OCI-LY7 (cell line): Measurements from ENCODE around the gene CLEC16A. TPM values are rescaled to one million over a fixed set of nuclear protein-coding genes. Genes with fewer than 3 reads are reported as not detected.

Source experiments
- BruUV-seq: library from RNA; stranded (reverse); fragments of 400-500 nt; replicated peaks from 2 replicates; lab custom pipeline; 2021; lab: Mats Ljungman, UMichigan
- CTCF ChIA-PET: fragments of 300-600 bp; sonication (Branson Sonifier 250); formaldehyde crosslinking; loops from one replicate; lab custom pipeline; 2022; ENCODE audit warnings: antibody characterized with exemption; ENCODE audit not compliant: unreplicated experiment; lab: Charles Lee
- POLR2A ChIA-PET: fragments of 300-600 bp; sonication (Branson Sonifier 250); formaldehyde crosslinking; loops from one replicate; lab custom pipeline; 2022; ENCODE audit warnings: antibody characterized with exemption; lab: Charles Lee
- DNase-seq: peaks from one replicate; pipeline ENCODE4 v3.0.0-alpha.2; 2015; ENCODE audit warnings: low spot score
- H2AFZ ChIP-seq: fragments of 200-600 bp; sonication (generic), shearing (Covaris generic); 2 replicates; pipeline ENCODE4 v1.6.1; 2014; ENCODE audit warnings: mild to moderate bottlenecking, antibody characterized with exemption, low read length, moderate library complexity
- H3K27ac ChIP-seq: fragments of 200-600 bp; sonication (generic); 2 replicates; pipeline ENCODE4 v1.5.1; 2014; ENCODE audit warnings: mixed run types, low read depth, mild to moderate bottlenecking, moderate library complexity, low read length, inconsistent platforms; ENCODE audit not compliant: poor library complexity, severe bottlenecking
- H3K36me3 ChIP-seq: fragments of 200-600 bp; sonication (generic); 2 replicates; pipeline ENCODE4 v1.6.1; 2014; ENCODE audit warnings: mild to moderate bottlenecking, antibody characterized with exemption, low read length, moderate library complexity, mixed read lengths; ENCODE audit not compliant: insufficient read depth
- H3K4me1 ChIP-seq: fragments of 200-600 bp; sonication (generic); 2 replicates; pipeline ENCODE4 v1.5.1; 2014; ENCODE audit warnings: mild to moderate bottlenecking, low read length; ENCODE audit not compliant: insufficient read depth, poor library complexity, severe bottlenecking
- H3K4me2 ChIP-seq: fragments of 200-600 bp; sonication (generic); 2 replicates; pipeline ENCODE4 v1.6.1; 2014; ENCODE audit warnings: mild to moderate bottlenecking, low read length
- H3K4me3 ChIP-seq: fragments of 200-600 bp; sonication (generic); 2 replicates; pipeline ENCODE4 v1.5.1; 2014; ENCODE audit warnings: mild to moderate bottlenecking, low read depth, low read length; ENCODE audit not compliant: poor library complexity, severe bottlenecking
- H3K79me2 ChIP-seq: fragments of 200-600 bp; sonication (generic); 2 replicates; pipeline ENCODE4 v1.6.1; 2016; ENCODE audit warnings: low read depth, mild to moderate bottlenecking, low read length, moderate library complexity, mixed read lengths; ENCODE audit not compliant: insufficient read depth
- H3K9me2 ChIP-seq: fragments of 200-600 bp; sonication (generic); 2 replicates; pipeline ENCODE4 v1.6.1; 2016; ENCODE audit warnings: mild to moderate bottlenecking, low read length, mixed read lengths; ENCODE audit not compliant: insufficient read depth
- H3K9me3 ChIP-seq: fragments of 200-600 bp; sonication (generic); 2 replicates; pipeline ENCODE4 v1.6.1; 2014; ENCODE audit warnings: mild to moderate bottlenecking, mixed run types, low read length, mixed read lengths
- H4K20me1 ChIP-seq: fragments of 200-600 bp; sonication (generic); 2 replicates; pipeline ENCODE4 v1.6.1; 2014; ENCODE audit warnings: mild to moderate bottlenecking, antibody characterized with exemption, low read length, moderate library complexity, mixed read lengths; ENCODE audit not compliant: insufficient read depth
- EZH2phosphoT487 ChIP-seq: fragments of 200-600 bp; sonication (generic); IDR thresholded peaks from 2 replicates; pipeline ENCODE4 v1.6.1; 2018; ENCODE audit warnings: low read depth, borderline replicate concordance, mild to moderate bottlenecking, mixed run types, antibody characterized with exemption, low read length, moderate library complexity, mixed read lengths
- intact Hi-C: fragments of 100-400 bp; cut with micrococcal nuclease; formaldehyde crosslinking; loops from one replicate; pipeline ENCODE4 v1.10.0; 2022; ENCODE audit not compliant: unreplicated experiment
- total RNA-seq, 2 experiments: library from RNA; depleted of rRNA in 1 of 2; stranded (reverse); fragments of >200 nt in 1 of 2; shearing (Covaris generic) in 1 of 2; gene quantifications; 2 replicates each; pipeline ENCODE4 v1.2.3, GENCODE V29; 2014 to 2022
- TF ChIP-seq, protein P1 (sequence below): fragments of 200-600 bp; sonication (generic); conservative IDR thresholded peaks from 2 replicates; pipeline ENCODE4 v1.5.1; 2014; ENCODE audit warnings: mild to moderate bottlenecking, antibody characterized with exemption, low read length, moderate library complexity, mixed read lengths

CLEC16A gene
- total RNA-seq, 2 experiments from 2014 or later, result 26.2 to 50.9 TPM

GRCh38 chr16:11049396-11050059 is 105.2 kb downstream of the CLEC16A start:
- no TSS peak for BruUV-seq
- POLR2A ChIA-PET, result interaction anchor here (0.6 kb wide), 1 partner anchor 393 kb away, joined by 3 read pairs; no protein-coding TSS in a partner anchor

GRCh38 chr16:11050536-11050935 is 106.2 kb downstream of the CLEC16A start:
- no peaks in the 10 kb centered on the region for H3K9me2 ChIP-seq
- intact Hi-C loops, result no loop called here
- no peak for DNase-seq
- ChIA-PET CTCF (interaction anchor here (0.6 kb wide), 1 partner anchor 306 kb away, joined by 3 read pairs; no protein-coding TSS in a partner anchor), POLR2A (no interaction called here)
- no peaks in the 10 kb centered on the region for H3K9me3 ChIP-seq
- H3K27ac ChIP-seq, result no peak overlapping the region
- no peak overlapping the region for H2AFZ ChIP-seq
- peaks cover 28% of the 10 kb centered on the region; the same call in 1 of the 2 replicates for H3K36me3 ChIP-seq
- TF ChIP-seq EZH2phosphoT487, result no peak
- TF ChIP-seq, protein P1, sequence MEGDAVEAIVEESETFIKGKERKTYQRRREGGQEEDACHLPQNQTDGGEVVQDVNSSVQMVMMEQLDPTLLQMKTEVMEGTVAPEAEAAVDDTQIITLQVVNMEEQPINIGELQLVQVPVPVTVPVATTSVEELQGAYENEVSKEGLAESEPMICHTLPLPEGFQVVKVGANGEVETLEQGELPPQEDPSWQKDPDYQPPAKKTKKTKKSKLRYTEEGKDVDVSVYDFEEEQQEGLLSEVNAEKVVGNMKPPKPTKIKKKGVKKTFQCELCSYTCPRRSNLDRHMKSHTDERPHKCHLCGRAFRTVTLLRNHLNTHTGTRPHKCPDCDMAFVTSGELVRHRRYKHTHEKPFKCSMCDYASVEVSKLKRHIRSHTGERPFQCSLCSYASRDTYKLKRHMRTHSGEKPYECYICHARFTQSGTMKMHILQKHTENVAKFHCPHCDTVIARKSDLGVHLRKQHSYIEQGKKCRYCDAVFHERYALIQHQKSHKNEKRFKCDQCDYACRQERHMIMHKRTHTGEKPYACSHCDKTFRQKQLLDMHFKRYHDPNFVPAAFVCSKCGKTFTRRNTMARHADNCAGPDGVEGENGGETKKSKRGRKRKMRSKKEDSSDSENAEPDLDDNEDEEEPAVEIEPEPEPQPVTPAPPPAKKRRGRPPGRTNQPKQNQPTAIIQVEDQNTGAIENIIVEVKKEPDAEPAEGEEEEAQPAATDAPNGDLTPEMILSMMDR, result no peak
- H3K4me2 ChIP-seq, result no peak overlapping the region
- H4K20me1 ChIP-seq, result no peaks in the 10 kb centered on the region
- H3K79me2 ChIP-seq, result no peaks in the 10 kb centered on the region
- H3K4me1 ChIP-seq, result no peaks in the 10 kb centered on the region
- BruUV-seq, result no TSS peak
- no peak overlapping the region for H3K4me3 ChIP-seq

More at GRCh38 chr16:11049396-11050059, 105.2 kb downstream of the CLEC16A start:
- Histone ChIP-seq H3K9me2 (no peaks in the 10 kb centered on the region), H3K4me3 (no peak overlapping the region), H4K20me1 (no peaks in the 10 kb centered on the region), H3K36me3 (peaks cover 36% of the 10 kb centered on the region; the same call in 1 of the 2 replicates), H3K27ac (no peak overlapping the region), H3K79me2 (no peaks in the 10 kb centered on the region), H3K4me1 (no peaks in the 10 kb centered on the region), H3K4me2 (no peak overlapping the region), H3K9me3 (no peaks in the 10 kb centered on the region), H2AFZ (no peak overlapping the region)
- intact Hi-C loops, result no loop called here
- no peak for DNase-seq
- CTCF ChIA-PET, result interaction anchor here (0.5 kb wide), 1 partner anchor 439 kb away, joined by 7 read pairs; no protein-coding TSS in a partner anchor
- TF ChIP-seq EZH2phosphoT487, result no peak
- TF ChIP-seq, protein P1, result no peak

DNA sequence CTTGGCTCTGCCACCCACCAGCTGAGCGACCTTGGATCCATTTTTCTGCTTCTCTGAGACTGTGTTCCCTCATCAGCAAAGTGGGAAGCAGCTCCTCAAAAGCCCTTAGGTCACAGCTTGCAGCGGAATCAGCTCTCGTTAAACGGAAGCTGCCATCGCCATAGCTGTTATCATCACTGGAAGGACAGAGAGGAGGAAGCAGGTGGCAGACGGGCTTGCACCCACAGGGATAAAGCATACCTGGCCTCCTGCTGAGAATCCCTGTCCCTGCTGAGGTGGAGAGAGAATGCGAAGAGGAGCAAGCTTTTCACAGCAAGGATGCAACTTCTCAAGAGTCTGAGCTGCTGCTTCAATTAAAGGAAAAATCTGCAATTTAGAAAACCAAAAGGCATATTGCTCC is 106.6 kb downstream of the CLEC16A start:
- CTCF ChIA-PET, result no interaction called here

More for the DNA sequence above, 106.6 kb downstream of the CLEC16A start:
- H3K4me2 ChIP-seq, result no peak overlapping the region
- no peak for DNase-seq
- no TSS peak for BruUV-seq
- POLR2A ChIA-PET, result interaction anchor here (0.6 kb wide), 1 partner anchor 65 kb away, joined by 3 read pairs; no protein-coding TSS in a partner anchor
- no peak overlapping the region for H2AFZ ChIP-seq
- TF ChIP-seq, protein P1, result no peak
- no peak for TF ChIP-seq EZH2phosphoT487
- intact Hi-C loops, result no loop called here
- H3K27ac ChIP-seq, result no peak overlapping the region
- no peaks in the 10 kb centered on the region for H4K20me1 ChIP-seq
- H3K9me2 ChIP-seq, result no peaks in the 10 kb centered on the region
- H3K79me2 ChIP-seq, result no peaks in the 10 kb centered on the region
- H3K36me3 ChIP-seq, result peaks cover 24% of the 10 kb centered on the region; the same call in 1 of the 2 replicates
- no peaks in the 10 kb centered on the region for H3K4me1 ChIP-seq
- H3K4me3 ChIP-seq, result no peak overlapping the region
- no peaks in the 10 kb centered on the region for H3K9me3 ChIP-seq
